ENCODE data around the gene LRRTM3.

GRCh38 chr10:66983475-66983818, 57.6 kb downstream of the LRRTM3 start:
- no peak for TF ChIP-seq EGR2 (tag by site-specific recombination; IDR thresholded peaks at IDR 0.05; ENCODE audit: low read depth)
- no peak for TF ChIP-seq ZNF398 (tag by site-specific recombination; IDR thresholded peaks at IDR 0.05)
- no peak for TF ChIP-seq CTCF (tag by site-specific recombination; IDR thresholded peaks at IDR 0.05)
- no peak for TF ChIP-seq ZNF133 (tag by site-specific recombination; IDR thresholded peaks at IDR 0.05)
- TF ChIP-seq REST (tag by site-specific recombination; IDR thresholded peaks at IDR 0.05): no peak
- no peak for TF ChIP-seq GLI2 (tag by site-specific recombination; IDR thresholded peaks at IDR 0.05; ENCODE audit: borderline replicate concordance, low read depth)
- TF ChIP-seq ZNF138 (tag by site-specific recombination; IDR thresholded peaks at IDR 0.05; ENCODE audit: borderline replicate concordance): no peak
- TF ChIP-seq BCL6B (tag by site-specific recombination; IDR thresholded peaks at IDR 0.05): no peak
- no peak for TF ChIP-seq KLF1 (tag by site-specific recombination; IDR thresholded peaks at IDR 0.05)
- TF ChIP-seq PRDM4 (tag by site-specific recombination; IDR thresholded peaks at IDR 0.05): no peak
- no peak for TF ChIP-seq ZNF558 (tag by site-specific recombination; IDR thresholded peaks at IDR 0.05)
- TF ChIP-seq SP2 (tag by site-specific recombination; IDR thresholded peaks at IDR 0.05): no peak

Data from HEK293 (cell line).